Measurements from ENCODE around the gene NKAPD1. TPM values are rescaled to one million over a fixed set of nuclear protein-coding genes. Genes with fewer than 3 reads are reported as not detected.

Gene NKAPD1
- total RNA-seq, 4 donors from 2014 or later: 15.0 to 18.5 (median 18.0) TPM

DNA sequence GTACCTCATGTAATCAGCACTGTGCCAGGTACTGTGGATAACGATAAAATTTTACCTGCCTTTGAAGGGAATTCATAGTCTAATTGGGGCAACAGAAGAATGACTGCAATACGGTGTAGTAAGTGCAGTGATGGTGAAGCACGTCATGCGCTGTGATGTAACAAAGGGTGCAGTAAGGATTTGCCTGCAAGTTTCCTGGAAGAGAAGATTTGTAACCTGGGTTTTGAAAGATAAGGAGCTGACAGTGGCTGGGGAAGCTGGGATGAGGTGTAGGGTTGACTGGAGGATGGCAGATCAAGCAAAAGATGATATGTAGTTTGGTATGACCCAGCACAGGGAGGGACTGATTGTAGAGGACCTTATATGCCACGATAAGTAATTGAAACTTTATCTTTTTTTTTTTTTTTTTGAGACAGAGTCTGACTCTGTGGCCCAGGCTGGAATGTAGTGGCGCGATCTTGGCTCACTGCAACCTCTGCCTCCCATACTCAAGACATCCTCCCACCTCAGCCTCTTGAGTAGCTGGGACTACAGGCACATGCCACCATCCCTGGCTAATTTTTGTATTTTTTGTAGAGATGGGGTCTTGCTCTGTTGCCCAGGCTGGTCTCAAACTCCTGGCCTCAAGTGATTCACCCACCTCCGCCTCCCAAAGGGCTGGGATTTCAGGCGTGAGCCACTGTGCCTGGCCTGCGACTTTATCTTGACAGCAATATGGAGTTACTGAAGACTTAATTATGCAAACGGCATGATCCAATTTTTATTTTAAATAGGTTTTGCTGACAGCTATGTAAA lies 23.8 kb downstream of the NKAPD1 start:
- TF ChIP-seq, protein P1, sequence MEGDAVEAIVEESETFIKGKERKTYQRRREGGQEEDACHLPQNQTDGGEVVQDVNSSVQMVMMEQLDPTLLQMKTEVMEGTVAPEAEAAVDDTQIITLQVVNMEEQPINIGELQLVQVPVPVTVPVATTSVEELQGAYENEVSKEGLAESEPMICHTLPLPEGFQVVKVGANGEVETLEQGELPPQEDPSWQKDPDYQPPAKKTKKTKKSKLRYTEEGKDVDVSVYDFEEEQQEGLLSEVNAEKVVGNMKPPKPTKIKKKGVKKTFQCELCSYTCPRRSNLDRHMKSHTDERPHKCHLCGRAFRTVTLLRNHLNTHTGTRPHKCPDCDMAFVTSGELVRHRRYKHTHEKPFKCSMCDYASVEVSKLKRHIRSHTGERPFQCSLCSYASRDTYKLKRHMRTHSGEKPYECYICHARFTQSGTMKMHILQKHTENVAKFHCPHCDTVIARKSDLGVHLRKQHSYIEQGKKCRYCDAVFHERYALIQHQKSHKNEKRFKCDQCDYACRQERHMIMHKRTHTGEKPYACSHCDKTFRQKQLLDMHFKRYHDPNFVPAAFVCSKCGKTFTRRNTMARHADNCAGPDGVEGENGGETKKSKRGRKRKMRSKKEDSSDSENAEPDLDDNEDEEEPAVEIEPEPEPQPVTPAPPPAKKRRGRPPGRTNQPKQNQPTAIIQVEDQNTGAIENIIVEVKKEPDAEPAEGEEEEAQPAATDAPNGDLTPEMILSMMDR (IDR thresholded peaks at IDR 0.05; ENCODE audit: low read depth): no peak

DNA sequence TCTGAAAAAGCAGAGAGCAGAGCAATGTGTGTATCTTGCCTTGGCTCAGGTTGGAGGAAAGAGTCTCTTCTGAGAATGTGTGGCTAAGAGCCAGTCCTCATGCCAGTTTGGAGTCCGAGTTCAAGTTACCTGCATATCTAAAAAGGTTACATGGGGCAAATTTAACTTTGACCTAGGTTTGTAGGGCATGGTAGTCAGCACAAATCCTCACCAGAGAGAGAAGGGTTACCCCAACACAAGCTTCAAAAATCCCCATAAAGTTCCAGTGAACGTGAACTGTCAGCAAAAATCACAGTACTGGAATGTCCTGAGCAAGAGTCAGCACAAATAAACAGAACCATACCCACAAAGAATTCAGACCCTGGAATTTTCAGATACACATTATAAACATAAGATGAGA lies 26.4 kb downstream of the NKAPD1 start:
- TF ChIP-seq, protein P1 (IDR thresholded peaks at IDR 0.05; ENCODE audit: low read depth): no peak

DNA sequence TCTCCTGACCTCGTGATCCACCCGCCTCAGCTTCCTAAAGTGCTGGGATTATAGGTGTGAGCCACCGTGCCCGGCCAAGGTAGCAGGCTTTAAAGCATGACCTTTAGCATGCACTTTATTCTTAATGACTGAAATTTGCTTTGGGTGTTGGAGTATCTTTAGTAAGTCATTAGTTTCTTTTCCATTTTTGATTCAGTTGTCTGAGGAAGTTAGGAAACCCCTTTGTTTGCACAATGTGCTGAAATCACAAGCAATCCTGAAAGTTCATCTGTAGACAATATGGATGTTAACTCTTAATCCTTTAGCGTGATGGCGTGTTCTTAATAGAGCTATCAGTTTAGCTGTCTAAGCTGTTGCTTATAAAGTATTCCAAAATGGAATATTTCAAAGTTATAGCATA lies 29.3 kb downstream of the NKAPD1 start:
- TF ChIP-seq, protein P1 (IDR thresholded peaks at IDR 0.05; ENCODE audit: low read depth): no peak

DNA sequence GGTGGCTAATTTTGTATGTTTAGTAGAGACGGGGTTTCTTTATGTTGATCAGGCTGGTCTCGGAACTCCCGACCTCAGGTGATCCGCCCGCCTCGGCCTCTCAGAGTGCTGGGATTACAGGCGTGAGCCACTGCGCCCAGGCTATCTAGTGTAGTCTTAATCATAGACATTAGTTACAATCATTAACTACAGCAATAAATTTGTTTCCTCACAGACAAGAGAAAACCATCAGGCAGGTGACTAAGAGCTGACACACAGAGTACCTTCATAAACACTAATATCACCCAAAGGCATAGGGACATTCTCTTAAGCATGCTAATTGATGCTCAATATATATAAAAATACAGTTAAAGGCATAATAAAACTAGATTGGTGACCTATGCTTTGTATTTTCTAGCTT lies 32.0 kb downstream of the NKAPD1 start:
- TF ChIP-seq, protein P1 (IDR thresholded peaks at IDR 0.05; ENCODE audit: low read depth): no peak

DNA sequence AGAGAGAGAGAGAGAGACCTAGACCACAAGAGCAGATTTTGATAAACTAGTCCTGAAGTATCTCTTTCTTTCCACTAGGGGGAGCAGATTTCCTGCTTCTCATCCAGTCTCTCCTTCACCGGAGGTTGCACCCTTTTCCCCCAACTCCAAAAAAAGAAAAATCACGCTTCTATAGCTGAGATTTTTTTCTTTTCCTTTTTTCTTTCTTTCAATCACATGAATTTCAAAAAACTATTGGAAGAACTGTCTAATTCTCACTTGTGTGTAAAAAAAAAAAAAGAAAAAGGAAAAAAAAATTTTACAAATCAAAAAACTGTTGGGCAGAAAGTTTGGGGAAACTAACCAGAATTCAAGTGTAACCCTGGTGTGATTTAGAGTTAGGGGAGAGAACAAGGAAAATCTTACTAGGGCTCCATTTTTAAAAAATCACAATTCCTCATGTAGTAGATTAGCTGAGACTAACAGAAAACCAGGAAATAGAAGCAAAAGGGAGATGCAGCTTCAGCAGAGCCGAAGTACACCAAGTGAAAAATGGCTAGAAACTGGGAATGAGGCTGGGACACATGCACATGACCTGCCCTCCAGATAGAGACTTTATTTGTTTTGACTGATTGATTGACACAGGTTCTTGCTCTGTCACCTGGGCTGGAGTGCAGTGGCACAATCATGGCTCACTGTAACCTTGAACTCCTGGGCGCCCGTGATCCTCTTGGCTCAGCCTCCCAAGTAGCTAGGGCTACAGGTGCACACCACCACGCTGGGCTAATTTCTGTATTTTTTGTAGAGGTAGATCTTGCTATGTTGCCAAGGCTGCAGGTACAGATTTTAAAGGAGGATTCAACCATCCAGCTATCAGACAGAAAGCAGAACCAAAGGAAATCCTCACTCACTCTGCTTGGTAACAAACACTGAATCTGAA lies 39.7 kb downstream of the NKAPD1 start:
- TF ChIP-seq, protein P1 (IDR thresholded peaks at IDR 0.05; ENCODE audit: low read depth): no peak

DNA sequence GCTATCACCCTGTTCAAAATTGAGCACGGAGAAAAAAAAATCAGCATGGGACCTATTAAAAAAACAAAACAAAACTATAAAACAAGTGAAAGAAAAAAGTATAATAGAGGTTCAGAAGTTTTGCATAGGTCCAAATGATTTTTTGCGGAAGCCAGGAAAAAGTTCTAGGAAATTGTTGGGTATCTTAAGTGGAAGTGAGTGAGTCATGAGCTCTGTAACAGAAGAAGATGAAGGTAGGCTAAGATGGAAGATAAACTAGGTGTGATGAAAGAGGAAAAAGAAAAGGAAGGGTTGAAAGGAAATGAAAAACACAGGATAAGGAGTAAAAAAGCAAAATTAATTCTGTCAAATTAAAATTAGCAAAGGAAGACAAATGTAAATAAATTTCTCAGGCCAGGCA lies 40.4 kb downstream of the NKAPD1 start:
- TF ChIP-seq, protein P1 (IDR thresholded peaks at IDR 0.05; ENCODE audit: low read depth): no peak

DNA sequence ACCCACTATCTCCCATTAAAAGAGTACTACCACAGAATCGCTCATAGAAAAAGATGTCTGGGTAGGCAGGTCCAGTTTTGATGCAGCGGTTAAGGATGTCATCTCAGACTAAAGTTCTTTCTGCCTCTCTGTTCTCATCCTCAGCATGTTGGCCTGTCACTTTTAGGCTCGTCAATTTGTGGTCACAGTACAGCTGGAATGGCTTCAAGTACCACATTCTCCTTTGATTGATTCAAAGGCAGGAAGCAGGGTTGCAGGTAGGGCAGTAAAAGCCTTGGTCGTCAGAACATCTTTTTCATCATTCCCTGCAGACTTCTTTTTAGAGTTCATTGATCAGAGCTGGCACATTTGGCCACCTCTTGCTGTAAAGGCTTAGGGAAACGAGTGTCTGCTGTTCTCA lies 41.3 kb downstream of the NKAPD1 start:
- TF ChIP-seq, protein P1 (IDR thresholded peaks at IDR 0.05; ENCODE audit: low read depth): no peak

All from subcutaneous adipose tissue (tissue), 4 donors.